GM21723 (cell line): Measurements from ENCODE around the gene RPL18A.

ENCODE experiments used
- ATAC-seq: cut with Tn5 transposase; IDR thresholded peaks from one replicate; pipeline ENCODE4 v1.9.1; 2021; ENCODE audit warnings: mild to moderate bottlenecking, moderate library complexity; ENCODE audit not compliant: unreplicated experiment

RPL18A gene

DNA sequence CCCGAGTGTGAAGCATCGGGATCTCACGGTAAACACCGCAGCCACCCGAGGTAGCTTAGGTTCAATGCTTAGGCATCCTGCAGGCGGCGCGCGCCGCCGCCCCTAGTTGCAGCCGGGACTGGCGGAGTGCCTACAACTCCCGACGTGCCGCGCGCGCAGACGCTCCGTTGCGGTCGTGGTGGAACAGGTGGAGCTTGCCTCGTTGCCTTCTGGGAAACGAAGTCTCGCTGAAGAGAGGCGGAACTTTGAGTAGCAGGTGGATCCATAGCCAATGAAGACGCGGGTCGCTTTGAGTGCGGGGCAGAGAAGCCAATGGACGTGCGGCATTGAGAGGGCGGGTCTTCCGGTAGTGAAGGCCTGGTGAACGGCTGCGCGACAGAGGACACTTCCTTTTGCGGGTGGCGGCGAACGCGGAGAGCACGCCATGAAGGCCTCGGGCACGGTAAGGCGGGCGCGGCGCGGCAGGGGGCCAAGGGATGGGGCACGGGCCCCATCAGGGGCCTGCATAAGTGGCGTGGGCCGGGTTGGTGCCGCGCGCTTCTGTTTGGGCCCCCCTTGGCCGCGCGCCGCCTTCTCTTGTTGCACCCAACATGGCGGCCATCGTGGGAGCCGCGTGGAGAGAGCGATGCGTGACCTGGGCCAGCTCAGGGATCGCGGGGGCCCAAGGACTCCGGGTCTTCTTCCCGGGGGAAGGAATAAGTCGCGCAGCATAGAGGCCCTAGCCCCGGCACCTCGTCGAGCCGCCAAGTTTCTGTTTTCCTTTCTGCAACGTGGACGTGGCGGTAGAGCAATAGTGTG lies at the start of gene RPL18A:
Gene RPL18A (plus strand): TSS at position 378 of the 798 bp plus-strand sequence. CDS start 47 bp downstream, at position 425.
- ATAC-seq: peak; percentile 87

DNA sequence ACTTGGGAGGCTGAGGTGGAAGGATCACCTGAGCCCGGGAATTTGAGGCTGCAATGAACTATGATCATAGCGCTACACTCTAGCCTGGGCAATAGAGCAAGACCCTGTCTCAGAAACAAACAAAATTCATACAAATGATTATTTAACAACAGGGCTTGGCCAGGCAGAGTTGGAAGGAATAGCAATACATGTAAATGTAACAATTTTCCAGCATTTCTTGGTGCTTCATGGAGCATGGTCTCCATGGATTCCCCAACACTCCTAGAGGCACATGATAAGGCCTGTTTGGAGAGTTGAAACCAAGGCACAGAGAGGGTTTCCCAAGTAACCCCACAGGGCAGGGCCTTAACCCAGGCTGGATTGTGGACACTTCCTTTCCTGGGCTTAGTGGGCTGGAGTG lies 48.6 kb upstream of the RPL18A start:
- ATAC-seq: no peak

DNA sequence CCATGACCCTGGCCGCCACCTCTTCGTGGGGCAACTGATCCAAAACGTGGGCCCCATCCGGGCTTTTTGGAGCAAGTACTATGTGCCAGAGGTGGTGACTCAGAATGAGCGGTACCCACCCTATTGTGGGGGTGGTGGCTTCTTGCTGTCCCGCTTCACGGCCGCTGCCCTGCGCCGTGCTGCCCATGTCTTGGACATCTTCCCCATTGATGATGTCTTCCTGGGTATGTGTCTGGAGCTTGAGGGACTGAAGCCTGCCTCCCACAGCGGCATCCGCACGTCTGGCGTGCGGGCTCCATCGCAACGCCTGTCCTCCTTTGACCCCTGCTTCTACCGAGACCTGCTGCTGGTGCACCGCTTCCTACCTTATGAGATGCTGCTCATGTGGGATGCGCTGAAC lies 48.0 kb upstream of the RPL18A start:
- ATAC-seq: no peak

GRCh38 chr19:17812099-17812498 lies 47.6 kb upstream of the RPL18A start:
- ATAC-seq: no peak

- no peak for ATAC-seq
These were observed 41.9 kb upstream of the RPL18A start for GRCh38 chr19:17817668-17818363.

GRCh38 chr19:17821190-17821589 lies 38.5 kb upstream of the RPL18A start, which contains the start of gene INSL3:
Gene INSL3, minus strand, starts transcription at chr19:17821519. Its CDS starts 13 bp downstream, at chr19:17821506.
- no peak for ATAC-seq

- no peak for ATAC-seq
These were observed 35.4 kb upstream of the RPL18A start for GRCh38 chr19:17824339-17824738.

DNA sequence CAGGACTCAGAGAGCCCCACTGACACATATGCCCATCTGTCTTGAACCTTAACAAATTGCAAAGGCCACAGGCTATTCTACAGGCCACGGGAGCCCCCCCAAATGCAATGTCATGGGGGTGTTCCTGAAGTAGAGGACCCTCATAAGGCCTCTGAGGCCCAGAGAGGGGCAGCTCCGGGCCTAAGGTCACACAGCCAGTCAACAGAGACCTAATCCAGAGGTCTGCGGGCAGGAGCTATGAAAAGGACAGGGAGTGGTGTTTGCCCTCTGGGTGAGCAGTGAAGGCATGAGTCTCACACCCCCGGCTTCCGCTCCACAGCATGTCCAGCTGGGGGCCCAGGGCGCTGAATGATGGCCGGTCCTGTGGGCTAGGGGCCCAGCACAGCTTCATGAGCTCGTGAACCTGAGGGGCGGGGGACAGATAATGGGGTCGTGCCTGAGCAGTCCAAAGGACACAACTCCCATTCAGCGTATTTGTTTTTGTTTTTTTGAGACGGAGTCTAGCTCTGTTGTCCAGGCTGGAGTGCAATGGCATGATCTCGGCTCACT lies 33.1 kb upstream of the RPL18A start:
- ATAC-seq: no peak

DNA sequence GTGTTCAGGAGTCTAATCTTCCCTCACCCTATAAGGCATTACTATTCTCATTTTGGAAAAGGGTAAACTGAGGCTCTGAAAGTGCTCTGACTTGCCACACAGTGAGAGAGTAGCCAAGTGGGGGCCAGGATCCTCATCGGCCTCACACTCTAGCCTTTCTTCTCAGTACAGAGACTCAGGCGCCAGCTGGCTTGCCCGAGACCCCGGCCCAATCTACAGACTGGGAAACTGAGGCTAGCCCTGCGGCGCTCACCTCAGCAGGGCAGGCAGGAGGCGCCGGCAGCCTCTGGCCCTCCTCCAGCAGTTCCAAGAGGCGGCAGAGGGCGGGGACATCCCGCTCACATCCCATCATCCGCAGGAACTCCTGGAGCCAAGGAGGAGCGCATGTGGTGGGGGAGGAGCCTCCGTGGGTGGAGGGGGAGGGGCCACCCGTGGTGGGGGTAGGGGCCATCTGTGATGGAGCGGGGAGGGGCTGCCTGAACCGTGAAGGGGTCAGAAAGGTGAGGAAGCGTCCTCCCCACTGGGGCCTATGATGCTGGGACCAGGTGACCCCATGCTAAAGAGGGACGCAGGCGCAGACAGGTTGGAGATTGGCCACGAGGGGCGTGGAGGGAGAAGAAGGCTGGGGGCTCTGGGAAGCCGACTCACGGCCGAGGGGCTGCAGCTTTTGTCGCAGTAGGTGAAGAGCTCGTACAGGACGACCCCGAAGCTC lies 29.7 kb upstream of the RPL18A start:
- no peak for ATAC-seq

- ATAC-seq: no peak
These were observed 28.9 kb upstream of the RPL18A start for GRCh38 chr19:17830567-17831418.

DNA sequence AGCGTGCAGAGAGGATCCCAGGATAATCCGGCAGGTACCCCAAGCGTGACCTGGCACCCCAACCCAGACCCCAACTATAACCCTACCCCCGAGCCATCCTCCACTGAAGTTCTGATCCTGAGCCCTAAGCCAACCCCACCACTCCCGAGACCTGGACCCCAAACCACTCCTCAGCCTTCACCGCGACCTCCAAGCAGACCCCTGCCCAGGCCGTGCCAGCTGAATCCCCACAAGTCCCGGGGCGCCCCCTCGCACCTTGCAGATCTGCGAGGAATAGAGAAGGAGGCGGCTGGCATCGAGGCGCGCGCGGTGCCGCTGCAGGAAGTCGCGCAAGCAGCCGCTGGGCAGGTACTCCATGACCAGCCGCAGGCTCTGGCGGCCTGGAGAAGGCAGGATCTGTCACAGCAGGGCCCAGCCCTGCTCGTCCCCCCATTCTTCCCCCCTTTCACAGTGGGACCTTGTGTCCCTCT lies 28.3 kb upstream of the RPL18A start:
- ATAC-seq: no peak

DNA sequence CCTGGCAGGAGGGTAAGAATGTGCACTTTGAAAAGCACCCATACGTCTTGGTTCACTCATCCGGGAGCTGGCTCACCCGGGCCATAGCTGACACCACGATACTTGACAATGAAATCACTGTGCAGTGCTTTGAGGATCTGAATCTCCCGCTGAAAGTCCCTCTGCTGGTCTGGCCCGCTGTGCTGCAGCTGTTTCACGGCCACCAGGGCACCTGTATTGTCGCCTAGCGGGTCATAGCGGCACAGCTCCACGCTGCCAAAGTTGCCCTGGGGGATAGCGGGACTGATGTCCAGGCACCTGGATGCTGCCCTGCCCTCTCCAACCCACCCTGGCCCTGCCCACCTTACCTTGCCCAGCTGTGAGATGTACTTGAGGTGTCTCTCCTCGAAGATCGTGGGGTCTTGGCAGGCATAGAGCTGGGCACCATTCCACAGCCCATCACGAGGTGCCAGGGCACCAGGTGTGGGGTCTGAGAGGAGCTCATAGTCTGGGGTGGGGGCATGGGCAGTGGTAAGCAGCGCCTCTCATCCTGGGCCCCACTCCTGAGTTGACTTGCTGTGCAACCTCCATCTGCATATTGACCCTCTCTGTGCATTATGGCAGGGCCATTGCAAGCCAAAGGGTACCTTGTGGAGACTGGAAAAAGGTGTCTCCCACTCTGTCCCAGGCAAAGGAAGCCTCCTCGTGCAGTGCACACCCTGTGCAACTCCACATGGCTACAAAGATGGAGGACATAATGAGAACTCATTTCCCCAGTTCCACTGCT lies 27.1 kb upstream of the RPL18A start:
- ATAC-seq: no peak

- ATAC-seq: no peak
These were observed 25.1 kb upstream of the RPL18A start for GRCh38 chr19:17834350-17835181.

DNA sequence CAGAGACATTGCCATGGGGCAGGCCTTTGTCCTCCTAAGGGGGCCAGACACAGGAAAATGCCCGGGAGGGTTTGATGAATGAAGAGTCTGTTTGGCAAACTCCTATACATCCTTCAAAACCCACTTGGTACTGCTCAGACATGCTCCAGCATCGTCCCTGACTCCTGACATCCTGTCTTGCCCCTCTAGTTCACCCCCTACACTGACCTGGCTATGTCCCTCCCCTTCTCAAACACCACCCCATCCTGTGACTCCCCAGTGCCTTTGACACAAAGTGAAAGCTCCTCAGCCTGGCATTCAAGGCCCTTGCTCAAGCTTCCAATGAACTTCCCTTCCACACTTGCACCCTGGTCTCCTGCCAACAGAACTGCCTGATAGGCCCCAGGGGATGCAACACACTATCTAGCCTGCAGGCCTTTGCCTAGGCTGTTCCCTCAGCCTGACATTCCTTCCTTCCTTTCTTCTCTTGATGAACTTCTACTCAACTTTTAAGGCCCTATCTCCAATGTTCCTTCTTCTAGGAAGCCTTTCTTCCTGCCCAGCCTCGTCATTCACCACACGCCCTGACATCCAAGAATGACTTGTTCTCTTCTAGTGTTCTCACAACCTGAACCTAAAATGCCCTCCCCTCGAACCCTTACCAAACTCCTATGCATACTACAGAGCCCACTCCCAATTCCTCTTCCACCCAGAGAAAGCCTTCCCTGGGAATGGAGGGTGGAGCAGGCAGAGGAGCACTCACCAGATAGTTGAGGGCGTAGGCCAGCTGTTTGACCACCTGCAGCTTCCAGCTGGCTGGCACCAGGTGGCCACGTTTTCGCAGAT lies 24.3 kb upstream of the RPL18A start:
- ATAC-seq: no peak

GRCh38 chr19:17836530-17836929 lies 23.2 kb upstream of the RPL18A start:
- ATAC-seq: no peak

- ATAC-seq: no peak
These were observed 21.7 kb upstream of the RPL18A start for GRCh38 chr19:17837972-17838371.

DNA sequence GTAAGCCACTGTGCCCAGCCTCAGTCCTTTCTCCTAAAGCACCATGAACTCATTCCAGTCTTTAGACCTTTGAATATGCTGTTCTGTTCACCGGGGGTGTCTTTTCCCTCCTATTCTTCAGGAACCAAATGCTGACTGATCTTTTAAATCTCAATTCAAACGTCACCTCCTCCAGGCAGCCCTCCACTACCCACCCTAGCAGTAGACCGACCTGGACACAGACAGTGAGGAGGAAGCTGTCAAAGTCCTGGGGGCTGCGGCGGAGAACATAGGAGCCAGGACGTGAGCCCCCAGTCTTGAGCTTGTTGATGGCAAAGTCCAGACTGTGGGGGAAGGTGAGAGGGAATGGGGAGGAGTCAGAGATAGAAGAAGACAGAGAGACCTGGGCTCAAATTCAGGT lies 19.7 kb upstream of the RPL18A start:
- ATAC-seq: no peak

GRCh38 chr19:17841371-17841809 lies 18.3 kb upstream of the RPL18A start:
- ATAC-seq: no peak
